HepG2 (cell line): ENCODE data around the gene NTRK2. TPM values are rescaled to one million over a fixed set of nuclear protein-coding genes. Genes with fewer than 3 reads are reported as not detected.

Experiments
- ATAC-seq: fragments of 200-7000 bp; cut with Tn5 transposase; 3 replicates; pipeline ENCODE4 v1.9.1; 2020; ENCODE audit warnings: mild to moderate bottlenecking, moderate library complexity
- BruUV-seq: library from RNA; stranded (reverse); fragments of 400-500 nt; replicated peaks from 2 replicates; lab custom pipeline; 2021; lab: Mats Ljungman, UMichigan
- CTCF ChIA-PET: fragments of 300-600 bp; formaldehyde crosslinking; extraction: SDS; loops from one replicate; lab custom pipeline; 2021; ENCODE audit warnings: low total read pairs, inconsistent platforms, low intra/inter-chr PET ratio; lab: Yijun Ruan, JAX
- POLR2A ChIA-PET: fragments of 350-600 bp; sonication (Branson Sonifier 250); formaldehyde crosslinking; loops from one replicate; lab custom pipeline; 2020; ENCODE audit warnings: antibody characterized with exemption, inconsistent platforms; lab: Yijun Ruan, JAX
- DNase-seq: peaks from one replicate; pipeline ENCODE4 v3.0.0-alpha.2; 2015; ENCODE audit warnings: low spot score
- FAIRE-seq: peaks from 3 replicates; lab custom pipeline; 2011; peaks lifted over from hg19 to GRCh38; lab: Jason Lieb, UNC
- H2AFZ ChIP-seq: one replicate; pipeline ENCODE4 v1.6.1; 2011; ENCODE audit warnings: low read length, inconsistent platforms
- H3K27ac ChIP-seq: fragments of 300-600 bp; 3 replicates; pipeline ENCODE4 v1.8.0; 2011; ENCODE audit warnings: mixed run types, mild to moderate bottlenecking, mixed read lengths, low read length, inconsistent platforms; ENCODE audit not compliant: insufficient read depth; ENCODE audit errors: extremely low read length
- H3K27me3 ChIP-seq, 2 experiments: fragments of 200-600 bp in 1 of 2; 2 replicates in 1 of 2; 3 replicates in 1 of 2; pipeline versions ENCODE4 v1.6.0 to v1.8.0; 2011; ENCODE audit warnings: low read length in 2 of 2, mild to moderate bottlenecking in 2 of 2, moderate library complexity in 2 of 2, inconsistent platforms in 1 of 2; ENCODE audit not compliant: insufficient read depth in 2 of 2, control insufficient read depth in 1 of 2
- H3K36me3 ChIP-seq, 2 experiments: fragments of 200-600 bp in 1 of 2; replicated peaks in 1 of 2; 2 replicates in 1 of 2; 3 replicates in 1 of 2; pipeline versions ENCODE4 v1.5.1 to v1.8.0; 2011; ENCODE audit warnings: low read length in 2 of 2, inconsistent platforms in 1 of 2; ENCODE audit not compliant: insufficient read depth in 2 of 2, control insufficient read depth in 1 of 2
- H3K4me1 ChIP-seq: 2 replicates; pipeline ENCODE4 v1.5.1; 2012; ENCODE audit warnings: low read length, inconsistent platforms; ENCODE audit not compliant: insufficient read depth
- H3K4me2 ChIP-seq: 2 replicates; pipeline ENCODE4 v1.6.0; 2011; ENCODE audit warnings: low read depth, low read length, inconsistent platforms
- H3K4me3 ChIP-seq, 3 experiments: fragments of 200-600 bp in 1 of 3; sonication (generic), shearing (Covaris generic) in 1 of 3; replicated peaks in 1 of 3; 2 replicates each; pipeline ENCODE4 v1.5.1; 2011 to 2016; ENCODE audit warnings: low read length in 3 of 3, inconsistent platforms in 2 of 3, low read depth in 2 of 3, mild to moderate bottlenecking in 2 of 3, control low read depth in 1 of 3, mixed read lengths in 1 of 3; ENCODE audit not compliant: insufficient read depth in 1 of 3
- H3K79me2 ChIP-seq: one replicate; pipeline ENCODE4 v1.6.1; 2011; ENCODE audit warnings: low read length, inconsistent platforms; ENCODE audit not compliant: insufficient read depth
- H3K9ac ChIP-seq: 2 replicates; pipeline ENCODE4 v1.6.0; 2011; ENCODE audit warnings: mild to moderate bottlenecking, low read depth, low read length, inconsistent platforms; ENCODE audit not compliant: insufficient read depth
- H3K9me3 ChIP-seq: 2 replicates; pipeline ENCODE4 v1.5.1; 2012; ENCODE audit warnings: mild to moderate bottlenecking, low read length
- H4K20me1 ChIP-seq: 2 replicates; pipeline ENCODE4 v1.6.0; 2011; ENCODE audit warnings: inconsistent platforms, mild to moderate bottlenecking, low read length, moderate library complexity; ENCODE audit not compliant: insufficient read depth
- AGO1 ChIP-seq: fragments of 200-400 bp; formaldehyde crosslinking; IDR thresholded peaks from 2 replicates; pipeline ENCODE4 v1.6.1; 2017; ENCODE audit warnings: mild to moderate bottlenecking, low read depth, low read length, moderate library complexity; ENCODE audit not compliant: poor library complexity, severe bottlenecking
- ARID2 ChIP-seq: sonication (generic); formaldehyde crosslinking; IDR thresholded peaks from 2 replicates; pipeline ENCODE4 v1.8.1; 2022; ENCODE audit warnings: mild to moderate bottlenecking, missing genetic modification reagents, borderline replicate concordance
- BRCA1 ChIP-seq: sonication (generic); formaldehyde crosslinking; IDR thresholded peaks from 2 replicates; pipeline ENCODE4 v1.4.0; 2020; ENCODE audit warnings: missing genetic modification reagents
- EP300 ChIP-seq, 3 experiments: sonication (generic) in 1 of 3; formaldehyde crosslinking in 1 of 3; IDR thresholded peaks; 2 replicates each; pipeline versions ENCODE4 v1.5.1 to v1.6.1; 2011 to 2020; ENCODE audit warnings: low read depth in 2 of 3, low read length in 2 of 3, borderline replicate concordance in 1 of 3, improper control_type of control experiment in 1 of 3, mild to moderate bottlenecking in 1 of 3, missing genetic modification reagents in 1 of 3, moderate library complexity in 1 of 3
- HDAC2 ChIP-seq: sonication (generic); formaldehyde crosslinking; IDR thresholded peaks from 2 replicates; pipeline ENCODE4 v1.4.0; 2020; ENCODE audit warnings: missing genetic modification reagents
- HNF4A ChIP-seq: sonication (generic); formaldehyde crosslinking; IDR thresholded peaks from 2 replicates; pipeline ENCODE4 v1.4.0; 2020; ENCODE audit warnings: missing genetic modification reagents
- MEIS2 ChIP-seq: sonication (generic); formaldehyde crosslinking; IDR thresholded peaks from 2 replicates; pipeline ENCODE4 v1.9.0; 2021; ENCODE audit warnings: mild to moderate bottlenecking, missing genetic modification reagents
- NFIB ChIP-seq: sonication (generic); formaldehyde crosslinking; IDR thresholded peaks from 2 replicates; pipeline ENCODE4 v1.9.0; 2021; ENCODE audit warnings: missing genetic modification reagents, mild to moderate bottlenecking, borderline replicate concordance
- RBM39 ChIP-seq: fragments of 200-400 bp; formaldehyde crosslinking; IDR thresholded peaks from one replicate; pipeline ENCODE4 v1.6.1; 2018; ENCODE audit warnings: antibody characterized with exemption, mild to moderate bottlenecking, low read depth, low read length; ENCODE audit not compliant: poor library complexity, severe bottlenecking
- SAP130 ChIP-seq: IDR thresholded peaks from 2 replicates; pipeline ENCODE4 v1.6.1; 2016; ENCODE audit warnings: low read depth
- SIN3A ChIP-seq: IDR thresholded peaks from 2 replicates; pipeline ENCODE4 v1.6.1; 2011; ENCODE audit warnings: low read depth, mild to moderate bottlenecking, control low read depth, low read length, borderline replicate concordance
- SMAD1 ChIP-seq: sonication (generic); formaldehyde crosslinking; IDR thresholded peaks from 2 replicates; pipeline ENCODE4 v1.4.0; 2020; ENCODE audit warnings: missing genetic modification reagents, low read depth, mild to moderate bottlenecking, borderline replicate concordance
- TBP ChIP-seq: sonication (generic); formaldehyde crosslinking; IDR thresholded peaks from 2 replicates; pipeline ENCODE4 v1.5.0; 2020; ENCODE audit warnings: missing genetic modification reagents
- ZNF10 ChIP-seq: sonication (generic); formaldehyde crosslinking; IDR thresholded peaks from 2 replicates; pipeline ENCODE4 v1.4.0; 2020; ENCODE audit warnings: mild to moderate bottlenecking, low read depth, missing genetic modification reagents, borderline replicate concordance
- ZNF101 ChIP-seq: sonication (generic); formaldehyde crosslinking; IDR thresholded peaks from 2 replicates; pipeline ENCODE4 v1.4.0; 2020; ENCODE audit warnings: mild to moderate bottlenecking, low read depth, missing genetic modification reagents, borderline replicate concordance
- ZNF142 ChIP-seq: sonication (generic); formaldehyde crosslinking; IDR thresholded peaks from 2 replicates; pipeline ENCODE4 v1.4.0; 2020; ENCODE audit warnings: missing genetic modification reagents
- ZNF20 ChIP-seq: sonication (generic); formaldehyde crosslinking; IDR thresholded peaks from 2 replicates; pipeline ENCODE4 v1.4.0; 2020; ENCODE audit warnings: mild to moderate bottlenecking, moderate library complexity, missing genetic modification reagents
- ZNF337 ChIP-seq: sonication (generic); formaldehyde crosslinking; IDR thresholded peaks from 2 replicates; pipeline ENCODE4 v1.5.1; 2020; ENCODE audit warnings: missing genetic modification reagents, low read depth, mild to moderate bottlenecking, borderline replicate concordance
- ZNF761 ChIP-seq: sonication (generic); formaldehyde crosslinking; conservative IDR thresholded peaks from 2 replicates; pipeline ENCODE4 v1.4.0; 2020; ENCODE audit warnings: mild to moderate bottlenecking, missing genetic modification reagents
- WGBS: methylation state at CpG from one replicate; pipeline ENCODE4 v1.1.6; 2017; ENCODE audit warnings: low lambda C conversion rate; 5-methylcytosine and 5-hydroxymethylcytosine counted together
- in situ Hi-C: cut with HindIII; loops from 2 replicates; pipeline ENCODE4 v1.10.0; 2017; ENCODE audit warnings: low pct_unique_long_range_greater_than_20kb; ENCODE audit not compliant: extremely low pct_ligation_motif_present
- intact Hi-C: fragments of 100-400 bp; cut with micrococcal nuclease; formaldehyde crosslinking; loops from one replicate; pipeline ENCODE4 v1.10.0; 2022; ENCODE audit not compliant: unreplicated experiment
- polyA plus RNA-seq, 8 experiments: library from polyadenylated mRNA; depleted of rRNA in 3 of 8; stranded (reverse) in 7 of 8; unstranded in 1 of 8; fragments of >200 nt; fragmentation: Illumina TruSeq in 4 of 8; extraction: Trizol in 4 of 8; gene quantifications; 2 replicates each; pipeline versions ENCODE4 v1.2.1 to v1.2.3, GENCODE V29; 2011 to 2016; ENCODE audit warnings: low read depth in 4 of 8, missing spikeins in 1 of 8, mixed read lengths in 1 of 8; ENCODE audit not compliant: insufficient read depth in 1 of 8
- total RNA-seq, 5 experiments: library from RNA; depleted of rRNA; stranded (reverse); fragments of >200 nt; fragmentation: Illumina TruSeq; extraction: Trizol; gene quantifications; 2 replicates each; pipeline ENCODE4 v1.2.3, GENCODE V29; 2016; ENCODE audit warnings: low read depth in 1 of 5

The NTRK2 gene
- total and polyA plus RNA-seq, 2 of the 13 experiments (the other 11 are each of a cell fraction or from before 2014, with no cell fraction given) = not detected

GRCh38 chr9:84686068-84686467 is 16.5 kb downstream of the NTRK2 start:
- Histone ChIP-seq H3K9ac (no peak overlapping the region), H3K27ac (no peak overlapping the region), H3K36me3 (no peaks in the 10 kb centered on the region), H3K4me3 (no peak overlapping the region), H3K79me2 (no peaks in the 10 kb centered on the region), H3K4me1 (no peaks in the 10 kb centered on the region), H4K20me1 (no peaks in the 10 kb centered on the region), H3K9me3 (no peaks in the 10 kb centered on the region)
- 0% methylated on average over 1 of the region's 1 CpG for WGBS
- ATAC-seq (no peak), FAIRE-seq (no peak)
- ChIA-PET POLR2A (no interaction called here), CTCF (no interaction called here)
- TF ChIP-seq ZNF20 (CRISPR knock-in tag) (no peak), ZNF337 (CRISPR knock-in tag) (no peak), MEIS2 (CRISPR knock-in tag) (no peak), BRCA1 (CRISPR knock-in tag) (no peak), ZNF142 (CRISPR knock-in tag) (no peak), ARID2 (no peak), TBP (CRISPR knock-in tag) (no peak), AGO1 (no peak), SMAD1 (no peak), HDAC2 (CRISPR knock-in tag) (no peak), ZNF10 (CRISPR knock-in tag) (no peak), SIN3A (no peak), RBM39 (no peak), ZNF761 (CRISPR knock-in tag) (no peak), SAP130 (CRISPR knock-in tag) (no peak), NFIB (CRISPR knock-in tag) (no peak), ZNF101 (CRISPR knock-in tag) (no peak), HNF4A (CRISPR knock-in tag) (no peak), EP300 (IDR thresholded peaks at IDR 0.05; ENCODE audit: low read depth in 2 of 2, low read length in 2 of 2) (no peak), EP300 (CRISPR knock-in tag; IDR thresholded peaks at IDR 0.05; ENCODE audit: borderline replicate concordance) (no peak)
- TF ChIP-seq, all 625 proteins: peak for 0
- in situ Hi-C loops = loop anchor here (25.0 kb wide), 1 partner anchor 576 kb away; no protein-coding TSS in a partner anchor
- DNase-seq = no peak
- H3K4me2 ChIP-seq = no peak overlapping the region
- intact Hi-C loops = no loop called here
- no peak overlapping the region for H2AFZ ChIP-seq
- peaks cover 0 to 3% of the 10 kb centered on the region in 2 experiments; a peak in 3 of 5 replicates for H3K27me3 ChIP-seq
- no TSS peak for BruUV-seq
